Posterior vena cava (tissue), 2 donors: ENCODE results near the gene ENTPD6. TPM values are rescaled to one million over a fixed set of nuclear protein-coding genes. Genes with fewer than 3 reads are reported as not detected.
"Not testable (repeated sequence)": the region's sequence is repeated elsewhere in the genome, so short reads cannot be mapped to it uniquely, and the experiment has no call there.

Source experiments
- DNase-seq: peaks from one replicate; pipeline ENCODE4 v3.0.0-alpha.2; 2020; ENCODE audit warnings: low spot score
- intact Hi-C, 2 donors: fragments of 100-400 bp; cut with DNase I; formaldehyde crosslinking; loops; one replicate each; pipeline versions ENCODE4 v1.14.1 to v1.14.2; 2022 to 2023
- total RNA-seq, 2 donors: library from RNA; stranded (reverse); fragmentation: NEBNext Ultra II Directional; extraction: Animal tissue kit (Norgen Biotek cat#: 25700); gene quantifications; one replicate each; pipeline ENCODE4 v1.2.1, GENCODE V29; 2021
- donor health status: DM: yes; HTN: yes; CAD: no.
- donor health status: DM: yes; HTN: yes; CAD: no.

Gene ENTPD6
- total RNA-seq, 2 donors from 2014 or later: 48.5 to 51.0 TPM

DNA sequence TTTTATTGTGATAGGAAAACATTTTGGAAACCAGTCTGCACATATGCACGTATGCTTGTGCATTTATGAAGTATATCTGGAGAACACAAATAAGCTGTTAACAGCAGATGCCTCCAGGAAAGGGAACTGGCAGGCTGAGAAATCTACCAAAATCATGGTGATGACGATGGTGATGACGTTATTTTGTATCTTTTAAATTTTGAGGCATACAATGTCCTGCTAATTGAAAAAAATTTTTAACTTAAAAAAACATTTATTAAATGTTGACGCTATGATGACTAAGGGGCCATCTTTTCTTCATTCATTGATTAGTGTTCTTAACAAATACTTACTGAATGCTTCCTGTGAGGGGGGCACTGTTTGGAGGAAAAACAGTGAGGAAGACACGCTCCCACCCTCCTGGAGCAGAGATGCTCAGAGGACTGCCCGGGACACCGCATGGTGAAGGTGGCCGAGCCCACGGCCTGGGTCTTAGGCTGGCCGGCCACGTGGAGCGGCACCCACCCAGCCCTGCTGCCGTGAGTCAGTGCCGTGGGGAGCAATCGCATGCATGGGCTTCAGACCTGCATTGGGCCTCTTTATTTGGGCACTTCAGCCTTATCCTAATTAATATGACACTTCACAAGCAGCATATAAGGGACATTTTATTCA, 15.9 kb upstream of the ENTPD6 start:
- intact Hi-C loops: loop anchor here (5.0 kb wide), 2 partner anchors 102 to 182 kb away; no protein-coding TSS in a partner anchor
- no peak for DNase-seq

DNA sequence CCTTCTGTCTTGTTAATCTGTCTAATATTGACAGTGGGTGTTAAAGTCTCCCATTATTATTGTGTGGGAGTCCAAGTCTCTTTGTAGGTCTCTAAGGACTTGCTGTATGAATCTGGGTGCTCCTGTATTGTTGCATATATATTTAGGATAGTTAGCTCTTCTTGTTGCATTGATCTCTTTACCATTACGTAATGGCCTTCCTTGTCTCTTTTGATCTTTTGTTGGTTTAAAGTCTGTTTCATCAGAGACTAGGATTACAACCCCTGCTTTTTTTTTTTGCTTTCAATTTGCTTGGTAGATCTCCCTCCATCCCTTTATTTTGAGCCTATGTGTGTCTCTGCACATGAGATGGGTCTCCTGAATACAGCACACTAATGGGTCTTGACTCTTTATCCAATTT, 11.1 kb upstream of the ENTPD6 start:
- DNase-seq, intact Hi-C loops: not testable (repeated sequence)

DNA sequence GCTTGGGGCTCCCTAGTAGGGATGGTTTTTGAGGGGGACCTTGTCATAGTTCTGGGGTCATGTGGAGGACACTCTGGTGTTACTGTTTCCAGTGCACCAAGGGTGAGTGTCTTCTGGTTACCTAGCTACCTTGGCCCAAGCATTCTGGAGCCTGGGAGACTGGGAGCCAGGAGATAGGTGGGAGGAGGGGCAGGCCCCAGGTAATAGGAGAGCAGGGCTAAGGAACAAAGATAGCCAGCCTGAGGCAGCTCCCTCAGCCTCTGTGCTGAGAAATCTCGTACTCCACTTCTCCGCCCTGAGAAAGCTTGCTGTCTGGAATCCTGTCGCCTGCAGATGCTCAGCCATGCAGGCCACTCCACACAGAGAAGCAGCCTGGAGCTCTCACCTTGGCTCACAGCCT, 8.3 kb upstream of the ENTPD6 start:
- intact Hi-C loops: no loop called here
- no peak for DNase-seq

DNA sequence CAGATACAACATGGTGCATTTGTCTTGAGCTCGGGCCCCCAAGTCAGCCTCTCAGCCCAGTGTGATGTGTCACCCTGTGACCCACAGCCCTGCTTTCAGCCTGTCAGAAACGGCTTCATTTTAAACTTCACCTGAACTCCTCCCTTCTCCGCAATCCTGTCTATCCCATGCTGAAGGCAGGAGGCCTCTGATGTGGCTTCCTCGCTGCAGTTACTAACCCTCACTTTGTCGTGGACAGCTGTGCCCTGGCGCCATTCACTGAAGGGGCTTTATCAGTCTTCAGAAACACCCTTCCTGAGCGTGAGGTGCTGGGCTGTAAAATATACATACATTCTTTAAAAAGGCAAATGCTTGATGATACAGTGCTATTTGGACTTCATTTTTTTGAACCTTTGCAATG, 7.9 kb upstream of the ENTPD6 start:
- intact Hi-C loops: no loop called here
- no peak for DNase-seq

DNA sequence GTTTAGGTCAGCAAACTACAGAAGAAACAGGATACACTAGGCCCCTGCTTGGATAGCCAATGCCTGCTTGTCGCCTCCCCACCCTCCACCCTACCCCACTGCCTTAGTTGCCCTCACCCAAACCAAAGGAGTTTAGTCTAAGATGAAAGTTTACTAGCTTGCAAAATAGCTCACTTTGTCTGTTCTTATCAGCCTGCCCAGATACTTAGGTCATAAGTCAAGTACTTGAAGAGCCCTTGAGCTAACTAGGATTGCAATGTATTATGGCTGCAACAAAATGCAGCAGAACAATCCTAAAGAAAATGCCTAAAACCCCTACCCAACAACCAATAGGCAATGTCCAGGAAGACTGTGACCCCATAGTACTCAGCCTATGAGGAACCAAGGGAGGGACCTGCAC, 7.3 kb upstream of the ENTPD6 start:
- intact Hi-C loops: no loop called here
- no peak for DNase-seq

DNA sequence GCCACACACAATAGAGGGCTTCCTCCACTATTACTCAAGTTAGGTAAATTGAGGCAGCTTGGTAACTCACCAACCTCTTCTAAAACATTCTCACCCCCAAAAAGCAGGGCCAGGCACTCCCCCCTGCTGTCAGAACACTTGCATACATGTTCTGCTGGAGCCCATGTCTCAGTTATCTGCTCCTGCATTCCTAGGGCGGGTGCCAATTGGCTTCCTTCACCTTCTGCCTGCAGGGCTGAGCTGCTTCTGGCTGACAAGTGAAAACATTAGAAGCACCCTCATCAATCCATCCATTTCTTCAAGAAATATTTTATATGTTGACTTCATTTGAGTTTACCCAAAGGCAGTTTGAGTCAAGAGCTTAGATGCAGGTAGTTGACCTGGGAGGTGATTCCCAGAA, 4.5 kb upstream of the ENTPD6 start:
- intact Hi-C loops: loop anchor here in 1 of 2 donors (10.0 kb wide), 2 partner anchors 104 to 126 kb away; no protein-coding TSS in a partner anchor
- no peak for DNase-seq

DNA sequence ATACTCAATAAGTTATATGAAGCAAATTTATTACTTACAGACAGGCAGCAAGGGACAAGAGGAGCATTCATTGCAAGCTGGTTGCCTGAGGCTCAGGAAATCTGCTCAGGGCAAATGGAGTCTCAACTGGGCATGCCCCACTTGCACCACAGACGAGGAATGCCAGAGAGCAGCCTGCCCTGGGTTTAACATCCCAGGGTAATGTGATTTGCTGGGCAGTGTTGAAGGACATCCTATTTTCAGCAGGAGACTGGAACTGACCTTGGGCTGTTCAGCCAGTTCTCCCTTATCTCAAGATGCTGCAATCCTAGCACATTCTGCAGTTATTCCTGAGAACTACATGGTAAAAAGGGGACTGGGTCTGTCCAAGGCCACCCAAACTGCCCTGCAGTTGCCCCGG, 3.8 kb upstream of the ENTPD6 start:
- intact Hi-C loops: loop anchor here in 1 of 2 donors (10.0 kb wide), 2 partner anchors 103 to 127 kb away; no protein-coding TSS in a partner anchor
- DNase-seq: no peak

DNA sequence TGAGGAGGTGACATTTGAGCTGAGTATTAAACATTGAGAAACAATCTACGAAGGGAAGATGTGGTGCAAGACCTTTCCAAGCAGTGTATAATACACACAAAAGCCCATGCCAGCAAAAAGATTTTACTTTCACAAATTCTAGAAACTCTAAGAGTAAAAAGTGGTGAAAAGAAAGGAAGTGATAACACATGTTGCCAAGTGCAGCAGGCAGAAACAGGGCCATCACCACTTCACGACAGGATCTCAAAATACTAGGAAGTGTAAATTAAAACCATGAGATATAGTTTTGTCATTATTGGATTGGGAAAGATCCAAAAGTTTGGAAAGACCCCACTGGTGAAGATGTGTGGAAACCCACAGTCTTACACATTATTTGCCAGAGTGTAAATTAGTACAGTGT, 1.7 kb upstream of the ENTPD6 start:
- no peak for DNase-seq
- intact Hi-C loops: loop anchor here in 1 of 2 donors (10.0 kb wide), 2 partner anchors 101 to 129 kb away; no protein-coding TSS in a partner anchor

DNA sequence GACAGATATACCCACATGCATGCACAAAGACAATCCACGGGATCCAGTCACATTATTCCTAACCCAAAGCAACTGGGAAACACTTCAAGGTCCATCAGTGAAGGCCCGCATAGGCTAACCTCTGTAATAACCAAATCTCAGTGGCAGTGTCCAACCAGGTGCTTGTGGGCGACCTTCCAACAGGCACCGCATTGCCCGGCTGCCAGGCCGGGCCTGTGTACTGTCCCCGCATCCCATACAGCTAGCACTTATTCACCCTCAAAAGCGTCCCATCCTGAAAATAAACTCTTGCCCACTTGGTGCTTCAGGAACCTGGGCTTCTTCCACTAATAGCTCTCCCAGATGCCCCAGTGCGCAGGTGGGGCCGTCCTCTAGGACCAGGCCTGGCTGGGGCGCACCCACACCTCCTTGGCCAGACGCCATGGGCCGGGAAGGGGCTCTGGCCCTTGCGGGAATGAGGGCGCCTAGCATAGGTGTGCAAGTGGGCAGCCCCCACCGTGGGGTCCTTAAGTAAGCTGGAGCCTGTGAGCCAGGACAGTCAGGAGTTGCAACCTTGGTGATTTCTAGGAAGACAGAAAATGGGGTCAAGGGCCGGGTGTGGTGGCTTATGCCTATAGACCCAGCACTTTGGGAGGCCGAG, 1.1 kb upstream of the ENTPD6 start:
- intact Hi-C loops: loop anchor here in 1 of 2 donors (10.0 kb wide), 2 partner anchors 100 to 130 kb away; no protein-coding TSS in a partner anchor
- DNase-seq: no peak

DNA sequence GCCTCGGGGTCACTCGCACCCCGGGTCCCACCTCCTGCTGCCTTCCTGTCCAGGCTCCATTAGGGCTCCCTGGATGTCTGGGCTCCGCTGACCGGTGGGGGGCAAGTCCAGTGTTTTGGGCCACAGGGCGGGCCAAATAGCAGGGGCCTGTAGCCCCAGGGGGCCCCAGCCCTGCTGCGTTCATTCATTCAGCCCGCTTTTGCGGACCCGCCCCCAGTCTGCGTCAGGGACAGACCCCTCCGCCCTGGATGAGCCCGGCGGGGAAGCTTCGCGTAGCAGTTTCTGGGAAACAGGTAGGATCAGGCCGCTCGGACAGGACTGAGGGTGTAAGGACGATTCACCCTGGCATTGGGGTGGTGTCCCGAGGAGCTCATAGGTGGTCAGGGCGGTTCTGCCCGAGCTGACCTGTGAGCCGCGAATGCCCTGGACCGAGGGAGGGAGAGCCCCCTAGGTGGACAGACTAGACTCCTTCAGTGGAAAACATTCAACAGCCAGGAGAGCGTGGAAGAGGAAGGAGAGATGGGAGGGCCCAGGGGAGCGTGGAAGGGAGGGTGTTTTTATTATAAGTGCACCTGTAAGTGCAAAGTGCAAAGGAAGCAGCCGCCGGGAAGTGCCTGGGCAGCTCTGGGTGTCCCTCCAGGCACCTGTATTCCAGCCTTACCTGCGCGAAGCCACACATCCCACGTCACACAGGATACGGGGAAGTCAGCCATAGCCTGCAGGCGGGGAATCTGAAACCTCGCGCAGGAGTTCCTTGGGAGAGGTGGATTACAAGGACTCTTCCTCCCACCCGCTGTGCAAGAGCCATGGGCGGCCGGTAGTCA, 662 bp downstream of the ENTPD6 start:
- DNase-seq: no peak
- intact Hi-C loops: loop anchor here in 1 of 2 donors (5.0 to 10.0 kb wide), 3 partner anchors 51 to 131 kb away; partner anchors contain the start of gene PYGB

DNA sequence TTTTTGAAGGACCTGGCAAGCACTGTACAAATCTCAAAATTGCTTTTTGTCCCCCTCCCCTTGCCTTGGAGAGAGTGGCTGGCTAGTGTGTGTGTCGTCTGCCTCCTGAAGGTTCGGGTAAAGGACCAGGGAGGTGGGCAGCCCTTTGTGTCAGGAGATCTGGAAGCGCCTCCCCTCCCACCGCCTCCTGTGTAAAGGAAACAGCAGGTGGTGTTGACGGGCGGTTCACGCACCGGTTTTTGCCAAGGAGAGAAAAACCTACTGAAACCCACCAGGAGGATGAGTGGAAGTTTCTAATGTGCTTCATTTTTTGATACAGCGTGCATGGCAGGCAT, 1.2 kb downstream of the ENTPD6 start:
- intact Hi-C loops: loop anchor here in 1 of 2 donors (5.0 to 10.0 kb wide), 3 partner anchors 51 to 132 kb away; partner anchors contain the start of gene PYGB
- no peak for DNase-seq

DNA sequence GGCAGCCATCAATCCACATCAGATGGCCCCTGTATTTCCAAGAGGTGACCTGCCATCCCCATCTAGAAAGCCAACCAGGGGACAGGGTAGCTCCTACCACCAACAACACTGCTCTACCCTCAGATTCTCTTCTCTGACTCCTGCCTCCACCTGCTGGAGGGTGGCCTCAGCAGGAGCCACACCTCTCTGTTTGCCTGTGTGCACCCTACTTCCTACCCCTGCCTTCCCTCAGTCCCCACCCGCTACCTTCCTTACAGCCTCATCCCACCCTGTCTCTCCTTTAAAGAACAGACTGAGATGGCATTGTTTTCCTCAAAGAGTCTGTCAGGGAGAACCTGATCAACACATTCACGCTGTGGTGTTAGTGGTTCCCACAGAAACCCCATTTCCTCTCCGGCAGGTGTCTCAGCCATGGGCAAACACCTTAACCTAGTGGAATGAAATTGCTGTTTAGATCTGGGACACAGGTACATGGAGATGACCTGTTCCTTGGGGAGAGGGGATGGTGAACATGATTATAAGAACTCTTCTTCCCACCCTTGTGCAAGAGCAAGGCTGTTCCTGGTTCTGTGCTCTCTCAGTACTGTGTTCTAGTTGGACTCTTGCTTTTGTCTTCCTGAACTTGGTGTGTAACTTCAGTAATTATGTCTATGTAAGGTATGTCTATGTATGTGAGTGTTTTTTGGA, 1.8 kb downstream of the ENTPD6 start:
- no peak for DNase-seq
- intact Hi-C loops: loop anchor here in 1 of 2 donors (5.0 to 10.0 kb wide), 3 partner anchors 50 to 133 kb away; partner anchors contain the start of gene PYGB

DNA sequence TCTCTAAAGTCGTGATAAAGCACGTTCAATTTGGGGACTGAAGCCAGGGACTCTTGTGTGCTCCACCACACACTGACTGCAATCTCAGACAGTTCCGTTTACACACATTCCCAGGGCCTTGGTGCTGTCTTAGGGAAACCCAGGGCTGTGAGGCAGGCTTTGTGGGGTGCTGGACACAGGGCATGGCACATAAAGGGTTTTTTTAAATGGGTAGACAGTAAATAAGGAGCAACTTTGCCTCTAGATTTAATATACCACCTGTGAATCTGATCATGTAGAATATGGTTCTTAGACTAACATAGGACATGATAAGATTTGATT, 2.3 kb downstream of the ENTPD6 start:
- intact Hi-C loops: loop anchor here (2.0 to 10.0 kb wide), 4 partner anchors 37 to 133 kb away; partner anchors contain the start of gene PYGB (in 1 of the 2)
- no peak for DNase-seq

DNA sequence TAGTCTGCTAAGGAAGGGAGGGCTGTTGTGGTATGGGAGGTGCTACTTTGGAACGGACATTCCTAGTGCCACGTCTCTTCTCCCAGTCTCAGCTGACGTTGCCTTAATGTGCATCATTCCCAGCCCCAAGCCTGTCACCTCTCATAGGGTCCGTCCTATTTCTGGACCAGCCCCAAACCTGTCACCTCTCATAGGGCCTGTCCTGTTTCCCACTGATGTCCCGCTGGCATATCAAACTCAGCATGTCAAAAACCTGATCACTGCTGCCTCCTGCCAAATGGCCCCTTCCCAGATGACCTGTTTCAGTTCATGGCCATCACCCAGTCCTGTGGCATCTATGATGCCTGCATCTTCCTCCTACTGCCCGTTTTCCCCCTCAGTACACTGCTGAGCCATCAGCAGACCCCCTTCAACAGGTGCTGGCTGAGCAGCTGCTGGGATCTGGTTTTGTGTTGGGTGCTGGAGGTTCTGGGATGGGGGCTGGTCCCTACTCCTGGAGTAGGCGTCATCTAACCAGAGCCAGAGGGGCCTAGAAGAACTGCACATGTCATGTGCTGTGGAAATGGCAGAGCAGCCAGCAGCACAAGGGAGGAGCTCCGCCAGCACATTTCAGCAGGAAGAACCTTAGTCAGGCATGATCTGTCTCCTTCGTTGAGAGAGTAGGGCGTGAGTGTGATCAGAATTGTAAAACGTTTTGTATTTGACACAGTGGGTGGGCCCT, 3.3 kb downstream of the ENTPD6 start:
- no peak for DNase-seq
- intact Hi-C loops: loop anchor here (2.0 to 10.0 kb wide), 4 partner anchors 38 to 134 kb away; partner anchors contain the start of gene PYGB (in 1 of the 2)

DNA sequence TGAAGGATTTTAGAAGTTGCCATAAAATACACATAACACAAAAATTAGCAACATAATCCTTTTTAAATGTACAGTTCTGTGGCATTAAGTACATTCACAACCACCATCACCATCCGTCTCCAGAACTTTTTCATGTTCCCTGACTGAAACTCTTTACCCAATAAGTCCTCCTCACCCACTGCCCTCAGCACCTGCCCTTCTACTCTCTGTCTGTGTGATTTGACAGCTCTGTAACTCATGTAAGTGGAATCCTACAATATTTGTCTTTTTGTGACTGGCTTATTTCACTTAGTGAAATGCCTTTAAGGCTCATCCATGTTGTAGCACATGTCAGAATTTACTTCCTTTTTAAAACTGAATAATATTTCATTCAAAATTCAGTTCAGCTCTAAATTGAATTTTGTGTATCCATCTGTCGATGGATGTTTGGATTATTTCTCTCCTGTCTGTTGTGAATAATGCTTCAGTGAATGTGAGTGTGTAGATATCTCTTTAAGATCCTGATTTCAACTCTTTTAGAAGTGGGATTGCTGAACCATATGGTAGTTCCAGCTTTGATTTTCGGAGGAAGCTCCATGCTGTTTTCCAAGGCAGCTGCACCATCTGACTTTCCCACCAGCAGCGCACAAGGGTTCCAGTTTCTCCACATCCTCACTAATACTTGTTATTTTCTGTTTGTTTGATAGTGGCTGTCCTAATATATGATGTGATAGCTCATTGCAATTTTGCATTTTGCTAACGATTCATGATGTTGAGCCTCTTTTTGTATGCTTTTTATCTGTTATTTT, 4.2 kb downstream of the ENTPD6 start:
- intact Hi-C loops: loop anchor here (2.0 to 10.0 kb wide), 4 partner anchors 39 to 135 kb away; partner anchors contain the start of gene PYGB (in 1 of the 2)
- DNase-seq: no peak

DNA sequence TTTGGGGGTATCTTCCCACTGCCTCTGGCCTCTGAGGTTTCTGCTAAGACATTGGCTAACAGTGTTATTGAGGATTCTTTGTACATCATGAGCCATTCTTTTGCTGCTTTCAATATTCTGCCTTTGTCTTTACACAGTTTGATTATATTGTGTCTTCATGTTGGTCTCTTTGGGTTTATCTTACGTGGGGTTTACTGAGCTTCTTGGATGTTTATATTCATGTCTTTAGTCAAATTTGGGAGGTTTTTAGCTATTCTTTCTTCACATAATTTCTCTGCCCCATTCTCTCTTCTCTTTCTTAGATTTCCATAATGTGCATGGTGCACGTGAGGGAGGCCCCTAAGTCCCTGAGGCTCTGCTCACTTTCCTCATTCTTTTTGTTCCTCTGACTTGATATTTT, 7.6 kb downstream of the ENTPD6 start:
- intact Hi-C loops: no loop called here
- no peak for DNase-seq

DNA sequence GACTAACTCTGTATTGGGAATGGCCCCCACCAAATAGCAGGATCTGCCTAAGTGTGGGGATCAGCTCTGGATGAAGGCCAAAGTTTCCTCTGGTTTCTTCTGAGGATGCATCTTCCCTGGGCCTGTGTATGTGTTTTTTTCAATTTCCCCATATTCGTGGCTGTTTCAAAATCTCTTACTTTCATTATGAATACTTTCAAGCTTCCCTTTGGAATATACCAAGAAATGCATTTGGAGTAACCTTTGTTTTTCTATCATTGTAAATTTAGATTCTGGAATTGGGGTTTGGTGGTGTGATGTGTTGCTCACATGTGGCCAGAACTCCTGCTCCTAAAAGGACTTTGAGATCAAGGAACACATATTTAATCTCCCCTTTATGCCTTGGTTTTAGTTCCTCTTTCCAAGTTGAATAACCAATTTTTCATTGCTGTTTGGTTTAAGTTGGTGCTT, 8.4 kb downstream of the ENTPD6 start:
- DNase-seq: no peak
- intact Hi-C loops: no loop called here
